ENCODE data around the gene FASTKD2.

The FASTKD2 gene

GRCh38 chr2:206836722-206837121, 71.3 kb downstream of the FASTKD2 start:
- no peak for DNase-seq (ENCODE audit: low read depth in 2 of 2)

DNA sequence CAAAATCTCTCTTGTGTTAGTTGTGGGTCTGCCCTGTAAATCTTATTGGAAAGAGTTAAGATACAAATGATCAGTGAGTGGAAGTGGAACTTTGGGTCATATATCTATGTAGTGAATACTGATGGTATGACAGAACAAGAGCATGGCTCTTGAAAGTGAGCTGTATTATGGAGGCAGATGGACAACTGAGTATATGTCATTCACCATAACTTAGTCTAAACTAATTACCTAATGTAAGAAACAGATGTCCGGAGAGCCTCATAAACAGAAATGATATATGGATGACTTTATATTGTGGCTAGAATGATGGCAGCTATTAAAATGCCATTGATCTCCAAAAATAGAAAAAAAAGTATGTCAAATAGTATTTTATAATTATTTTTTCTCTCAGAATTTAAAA, 72.4 kb downstream of the FASTKD2 start:
- DNase-seq (ENCODE audit: low read depth in 2 of 2): no peak

DNA sequence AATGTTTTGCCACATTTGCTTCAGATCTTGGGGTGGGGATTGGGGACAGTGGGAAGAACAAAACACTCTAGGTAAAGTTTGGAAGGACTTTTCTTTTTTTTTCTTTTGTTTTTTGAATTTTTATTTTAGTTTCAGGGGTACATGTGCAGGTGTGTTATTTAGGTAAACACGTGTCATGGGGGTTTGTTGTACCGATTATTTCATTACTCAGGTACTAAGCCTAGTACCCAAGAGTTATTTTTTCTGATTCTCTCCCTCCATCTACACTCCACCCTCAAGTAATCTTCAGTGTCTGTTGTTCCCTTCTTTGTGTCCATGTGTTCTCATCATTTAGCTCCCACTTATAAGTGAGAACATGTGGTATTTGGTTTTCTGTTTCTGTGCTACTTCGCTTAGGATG, 73.3 kb downstream of the FASTKD2 start:
- DNase-seq (ENCODE audit: low read depth in 2 of 2): no peak

DNA sequence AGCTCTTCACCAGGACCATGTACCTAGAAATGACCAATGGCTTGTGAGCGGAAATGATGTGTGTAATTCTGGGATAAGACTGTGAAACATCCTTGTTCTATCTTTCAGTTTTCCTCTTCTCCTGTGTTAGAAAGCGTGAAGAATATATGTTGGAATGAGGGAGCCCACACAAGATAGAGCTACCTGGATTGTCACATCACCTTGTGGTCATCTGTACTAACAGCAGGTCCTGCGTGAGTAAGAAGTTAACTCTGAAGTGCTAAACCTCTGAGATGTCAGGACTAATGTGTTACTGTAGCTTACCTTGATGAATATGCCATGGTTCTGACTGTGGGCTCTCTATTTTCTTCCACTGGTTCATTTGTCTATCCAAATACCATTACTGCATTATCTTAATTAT, 75.6 kb downstream of the FASTKD2 start:
- DNase-seq (ENCODE audit: low read depth in 2 of 2): no peak
